HG03280 (cell line): ENCODE data around the gene SMARCAL1.

Experiments
- ATAC-seq: cut with Tn5 transposase; IDR thresholded peaks from one replicate; pipeline ENCODE4 v1.9.1; 2021; ENCODE audit warnings: mild to moderate bottlenecking, moderate library complexity; ENCODE audit not compliant: unreplicated experiment

Gene SMARCAL1

GRCh38 chr2:216473187-216473586 is 60.9 kb downstream of the SMARCAL1 start:
- no peak for ATAC-seq

- ATAC-seq: no peak
Measured at GRCh38 chr2:216474925-216475670, 62.8 kb downstream of the SMARCAL1 start.

GRCh38 chr2:216475767-216476166 is 63.5 kb downstream of the SMARCAL1 start:
- no peak for ATAC-seq

GRCh38 chr2:216477283-216478035 is 65.2 kb downstream of the SMARCAL1 start:
- no peak for ATAC-seq

GRCh38 chr2:216478151-216478550 is 65.9 kb downstream of the SMARCAL1 start:
- no peak for ATAC-seq

GRCh38 chr2:216478791-216479190 is 66.5 kb downstream of the SMARCAL1 start:
- no peak for ATAC-seq

- ATAC-seq: no peak
Measured at GRCh38 chr2:216480221-216480620, 67.9 kb downstream of the SMARCAL1 start.

GRCh38 chr2:216482640-216483039 is 70.4 kb downstream of the SMARCAL1 start:
- ATAC-seq: no peak

- no peak for ATAC-seq
Measured at GRCh38 chr2:216485237-216485636, 73.0 kb downstream of the SMARCAL1 start.

- no peak for ATAC-seq
Measured at GRCh38 chr2:216485745-216486144, 73.5 kb downstream of the SMARCAL1 start.

GRCh38 chr2:216486271-216486670 is 74.0 kb downstream of the SMARCAL1 start:
- ATAC-seq: no peak

GRCh38 chr2:216486708-216487107 is 74.4 kb downstream of the SMARCAL1 start:
- ATAC-seq: no peak

- no peak for ATAC-seq
Measured at GRCh38 chr2:216490061-216490460, 77.8 kb downstream of the SMARCAL1 start.

- ATAC-seq: peak; percentile 60
Measured at GRCh38 chr2:216491793-216492596, 79.7 kb downstream of the SMARCAL1 start.

GRCh38 chr2:216492597-216493333 is 80.5 kb downstream of the SMARCAL1 start:
- ATAC-seq: no peak

GRCh38 chr2:216493334-216493685 is 81.0 kb downstream of the SMARCAL1 start:
- no peak for ATAC-seq

- no peak for ATAC-seq
Measured at GRCh38 chr2:216495656-216496055, 83.4 kb downstream of the SMARCAL1 start.

GRCh38 chr2:216497382-216498069 is 85.2 kb downstream of the SMARCAL1 start:
- ATAC-seq: no peak

GRCh38 chr2:216498070-216498378 is 85.7 kb downstream of the SMARCAL1 start:
- no peak for ATAC-seq
